CD4-positive, alpha-beta memory T cell (primary cell): ENCODE results near the gene SIT1. TPM values are rescaled to one million over a fixed set of nuclear protein-coding genes. Genes with fewer than 3 reads are reported as not detected.
A peak's percentile ranks its signal among the peaks of the same experiment; 100 is the strongest.

Source experiments
- CTCF ChIA-PET: fragments of 350-600 bp; sonication (Branson Sonifier 250); formaldehyde crosslinking; loops from one replicate; lab custom pipeline; 2021; ENCODE audit warnings: inconsistent platforms; ENCODE audit not compliant: partially characterized antibody; lab: Charles Lee
- POLR2A ChIA-PET: fragments of 350-600 bp; sonication (Branson Sonifier 250); formaldehyde crosslinking; loops from one replicate; lab custom pipeline; 2021; ENCODE audit not compliant: partially characterized antibody; lab: Charles Lee
- DNase-seq, 5 donors: peaks; one replicate each; pipeline versions ENCODE4 v3.0.0 to v3.0.0-alpha.2; 2020 to 2022; ENCODE audit warnings: mixed read lengths in 1 of 5
- H3K27ac ChIP-seq: one replicate; pipeline ENCODE4 v1.7.0; 2013; ENCODE audit warnings: low read depth, low read length
- H3K27me3 ChIP-seq: 2 replicates; pipeline ENCODE4 v1.7.0; 2013; ENCODE audit warnings: mild to moderate bottlenecking, low read length, moderate library complexity; ENCODE audit not compliant: insufficient read depth
- H3K36me3 ChIP-seq: 2 replicates; pipeline ENCODE4 v1.7.0; 2013; ENCODE audit warnings: mild to moderate bottlenecking, low read length, moderate library complexity; ENCODE audit not compliant: insufficient read depth
- H3K4me1 ChIP-seq: 2 replicates; pipeline ENCODE4 v1.7.0; 2013; ENCODE audit warnings: mild to moderate bottlenecking, low read length, moderate library complexity; ENCODE audit not compliant: insufficient read depth
- H3K4me3 ChIP-seq, 2 donors: one replicate each; pipeline ENCODE4 v1.7.0; 2013; ENCODE audit warnings: low read length in 2 of 2, mild to moderate bottlenecking in 1 of 2
- H3K9me3 ChIP-seq, 2 donors: one replicate each; pipeline ENCODE4 v1.7.0; 2013; ENCODE audit warnings: low read length in 2 of 2, control low read depth in 1 of 2; ENCODE audit not compliant: control insufficient read depth in 1 of 2
- H3K27ac Mint-ChIP-seq, 7 donors: one replicate each; pipeline ENCODE4 v1.8.0; 2020 to 2021; ENCODE audit warnings: mixed read lengths in 7 of 7, mild to moderate bottlenecking in 6 of 7, inconsistent platforms in 3 of 7, moderate library complexity in 3 of 7
- H3K27me3 Mint-ChIP-seq, 2 donors: one replicate each; pipeline ENCODE4 v1.8.0; 2020 to 2021; ENCODE audit warnings: mixed read lengths in 2 of 2
- H3K36me3 Mint-ChIP-seq, 2 donors: one replicate each; pipeline ENCODE4 v1.8.0; 2020 to 2021; ENCODE audit warnings: mixed read lengths in 2 of 2, inconsistent platforms in 1 of 2, mild to moderate bottlenecking in 1 of 2
- H3K4me1 Mint-ChIP-seq, 4 donors: one replicate each; pipeline ENCODE4 v1.8.0; 2020 to 2021; ENCODE audit warnings: mixed read lengths in 4 of 4, mild to moderate bottlenecking in 1 of 4
- H3K4me3 Mint-ChIP-seq, 8 donors: one replicate each; pipeline ENCODE4 v1.8.0; 2020 to 2021; ENCODE audit warnings: mixed read lengths in 8 of 8, mild to moderate bottlenecking in 7 of 8, moderate library complexity in 6 of 8, inconsistent platforms in 3 of 8
- H3K9me3 Mint-ChIP-seq, 8 donors: one replicate each; pipeline ENCODE4 v1.8.0; 2020 to 2021; ENCODE audit warnings: mixed read lengths in 8 of 8, mild to moderate bottlenecking in 5 of 8, inconsistent platforms in 3 of 8, moderate library complexity in 1 of 8
- intact Hi-C: fragments of 100-400 bp; cut with micrococcal nuclease; formaldehyde crosslinking; loops from one replicate; pipeline ENCODE4 v1.15.1; 2023
- polyA plus RNA-seq, 2 donors: library from polyadenylated mRNA; unstranded; fragments of 300-500 nt; fragmentation: Illumina TruSeq; gene quantifications; one replicate each; pipeline ENCODE4 v1.2.3, GENCODE V29; 2021
- total RNA-seq, 2 experiments: library from RNA; stranded (reverse); gene quantifications; one replicate each; pipeline ENCODE4 v1.2.3, GENCODE V29; 2021

The SIT1 gene
- total and polyA plus RNA-seq, 4 experiments from 2014 or later: 68.7 to 231 (median 117) TPM

DNA sequence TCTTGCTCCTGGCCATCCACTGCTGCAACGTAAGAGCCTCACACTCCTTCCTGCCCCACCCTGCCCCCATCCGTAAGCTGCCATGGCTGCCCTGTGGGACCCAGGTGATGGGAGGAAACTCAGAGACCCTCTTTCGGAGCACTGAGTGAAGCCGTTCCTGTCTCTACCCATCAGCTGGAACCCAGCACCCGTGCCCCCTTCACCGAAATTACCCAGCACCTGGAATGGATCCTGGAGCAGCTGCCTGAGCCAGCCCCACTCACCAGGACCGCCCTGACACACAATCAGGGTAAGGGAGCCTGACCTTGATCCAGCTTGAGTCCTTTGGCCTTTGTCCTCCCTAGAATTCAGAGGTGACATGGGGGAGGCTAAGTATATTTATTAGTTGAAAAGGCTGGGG, 42.5 kb downstream of the SIT1 start:
- DNase-seq: peak in 1 of 5 donors; percentile 46
- Mint-ChIP-seq H3K4me1 (peaks cover 27 to 51% (median 34%) of the 10 kb centered on the region in 4 donors), H3K4me3 (no peak overlapping the region), H3K27me3 (no peaks in the 10 kb centered on the region), H3K36me3 (peaks cover 15 to 32% of the 10 kb centered on the region in 2 donors), H3K9me3 (no peaks in the 10 kb centered on the region), H3K27ac (no peak overlapping the region)
- Histone ChIP-seq H3K27me3 (no peaks in the 10 kb centered on the region), H3K4me1 (peaks cover 33% of the 10 kb centered on the region), H3K27ac (no peak overlapping the region), H3K4me3 (no peak overlapping the region), H3K36me3 (peaks cover 17% of the 10 kb centered on the region), H3K9me3 (no peaks in the 10 kb centered on the region)
- ChIA-PET CTCF (interaction anchor here (0.5 to 2.2 kb wide), 11 partner anchors 9 to 962 kb away, joined by 3 to 10 read pairs (median 3); partner anchors contain the start of gene ARHGEF39), POLR2A (interaction anchor here (0.8 to 1.7 kb wide), 4 partner anchors 11 to 124 kb away, joined by 3 to 9 read pairs (median 6); partner anchors contain the start of genes CCDC107, CREB3, RMRP and TLN1)
- intact Hi-C loops: no loop called here

DNA sequence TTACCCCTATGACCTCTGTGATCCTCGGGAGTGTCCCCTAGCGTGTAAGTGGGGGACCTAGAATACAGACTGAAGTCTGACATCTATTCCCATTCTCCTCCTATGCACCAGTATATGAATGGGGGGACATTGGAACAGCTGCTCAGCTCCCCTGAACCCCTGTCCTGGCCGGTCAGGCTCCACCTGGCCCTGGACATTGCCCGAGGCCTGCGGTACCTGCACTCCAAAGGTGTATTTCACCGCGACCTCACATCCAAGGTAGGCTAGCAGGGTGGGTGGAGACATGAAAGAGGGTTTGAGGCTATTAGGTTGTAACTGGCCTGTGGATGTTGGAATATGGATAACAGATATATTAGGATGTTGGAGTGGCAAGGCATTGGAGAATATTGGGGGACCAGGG, 44.0 kb downstream of the SIT1 start:
- Histone ChIP-seq H3K36me3 (peaks cover 17% of the 10 kb centered on the region), H3K27ac (no peak overlapping the region), H3K27me3 (no peaks in the 10 kb centered on the region), H3K4me3 (no peak overlapping the region), H3K4me1 (peaks cover 37% of the 10 kb centered on the region), H3K9me3 (no peaks in the 10 kb centered on the region)
- ChIA-PET POLR2A (interaction anchor here (0.9 to 4.5 kb wide), 5 partner anchors 10 to 504 kb away, joined by 4 to 71 read pairs (median 43); partner anchors contain the start of genes ARHGEF39, CCDC107, CD72 and CREB3), CTCF (interaction anchor here (1.1 to 4.4 kb wide), 6 partner anchors 9 to 129 kb away, joined by 3 to 45 read pairs (median 14); partner anchors contain the start of genes ARHGEF39, CCDC107 and RMRP)
- H3K36me3 Mint-ChIP-seq: peaks cover 15 to 32% of the 10 kb centered on the region in 2 donors
- peaks cover 29 to 60% (median 39%) of the 10 kb centered on the region in 4 donors for H3K4me1 Mint-ChIP-seq
- peak overlapping the region in 4 of 7 donors; percentile 37 to 75 (median 54) for H3K27ac Mint-ChIP-seq
- peak overlapping the region in 7 of 8 donors; percentile 3 to 68 (median 46) for H3K4me3 Mint-ChIP-seq
- intact Hi-C loops: no loop called here
- DNase-seq: no peak
- no peaks in the 10 kb centered on the region for H3K9me3 Mint-ChIP-seq
- no peaks in the 10 kb centered on the region for H3K27me3 Mint-ChIP-seq

GRCh38 chr9:35606138-35606504, 44.6 kb downstream of the SIT1 start:
- Mint-ChIP-seq H3K27me3 (no peaks in the 10 kb centered on the region), H3K4me3 (peak overlapping the region; percentile 80 to 87 (median 84)), H3K9me3 (no peaks in the 10 kb centered on the region), H3K4me1 (peaks cover 25 to 54% (median 34%) of the 10 kb centered on the region in 4 donors), H3K27ac (peak overlapping the region; percentile 59 to 85 (median 79)), H3K36me3 (peaks cover 15 to 29% of the 10 kb centered on the region in 2 donors)
- Histone ChIP-seq H3K4me1 (peaks cover 37% of the 10 kb centered on the region), H3K9me3 (no peaks in the 10 kb centered on the region), H3K27me3 (no peaks in the 10 kb centered on the region), H3K4me3 (peak overlapping the region in 1 of 2 donors; percentile 43), H3K27ac (peak overlapping the region; percentile 61), H3K36me3 (peaks cover 17% of the 10 kb centered on the region)
- intact Hi-C loops: no loop called here
- ChIA-PET CTCF (interaction anchor here (0.7 to 4.4 kb wide), 10 partner anchors 9 to 150 kb away, joined by 3 to 45 read pairs (median 4); partner anchors contain the start of genes ARHGEF39, CCDC107 and RMRP), POLR2A (interaction anchor here (0.9 to 4.5 kb wide), 10 partner anchors 11 to 503 kb away, joined by 3 to 71 read pairs (median 6); partner anchors contain the start of genes ARHGEF39, CCDC107, CD72 and CREB3)
- no peak for DNase-seq

DNA sequence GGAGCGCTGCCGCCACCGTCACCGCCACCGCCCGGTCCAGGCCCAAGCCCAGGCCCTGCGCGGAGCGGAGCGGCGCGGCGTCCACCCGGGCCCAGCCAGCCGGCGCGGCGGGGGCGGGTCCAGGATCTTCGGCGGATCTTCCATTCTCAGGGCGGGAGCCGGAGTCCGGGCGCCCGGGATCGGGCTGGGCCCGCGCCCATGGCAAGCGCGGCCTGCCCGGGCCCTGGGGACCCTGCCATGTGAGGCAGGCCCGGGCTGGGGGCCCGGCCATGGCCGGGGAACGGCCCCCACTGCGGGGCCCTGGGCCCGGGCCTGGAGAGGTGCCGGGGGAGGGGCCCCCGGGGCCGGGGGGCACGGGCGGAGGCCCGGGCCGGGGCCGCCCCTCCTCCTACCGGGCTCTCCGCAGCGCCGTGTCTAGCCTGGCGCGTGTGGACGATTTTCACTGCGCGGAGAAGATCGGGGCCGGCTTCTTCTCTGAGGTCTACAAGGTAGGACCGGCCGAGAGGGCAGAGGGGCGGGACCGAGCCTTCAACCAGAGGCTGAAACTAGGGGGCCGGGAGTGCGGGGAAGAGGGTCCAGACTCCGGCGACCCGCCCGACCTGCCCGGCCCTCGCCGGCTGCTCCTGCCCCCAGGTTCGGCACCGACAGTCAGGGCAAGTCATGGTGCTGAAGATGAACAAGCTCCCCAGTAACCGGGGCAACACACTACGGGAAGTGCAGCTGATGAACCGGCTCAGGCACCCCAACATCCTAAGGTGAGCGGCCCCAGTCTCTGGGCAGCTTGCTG, 45.2 kb downstream of the SIT1 start:
- Histone ChIP-seq H3K36me3 (peaks cover 17% of the 10 kb centered on the region), H3K4me3 (peak overlapping the region in 1 of 2 donors; percentile 43), H3K9me3 (no peaks in the 10 kb centered on the region), H3K4me1 (peaks cover 37% of the 10 kb centered on the region), H3K27ac (peak overlapping the region; percentile 61), H3K27me3 (no peaks in the 10 kb centered on the region)
- Mint-ChIP-seq H3K27ac (peak overlapping the region; percentile 59 to 85 (median 79)), H3K36me3 (peaks cover 15 to 27% of the 10 kb centered on the region in 2 donors), H3K4me1 (peaks cover 25 to 49% (median 32%) of the 10 kb centered on the region in 4 donors), H3K9me3 (no peaks in the 10 kb centered on the region), H3K4me3 (peak overlapping the region; percentile 80 to 87 (median 84)), H3K27me3 (no peaks in the 10 kb centered on the region)
- ChIA-PET CTCF (interaction anchor here (0.7 to 4.4 kb wide), 12 partner anchors 10 to 150 kb away, joined by 3 to 45 read pairs (median 4); partner anchors contain the start of genes ARHGEF39, CCDC107 and RMRP), POLR2A (interaction anchor here (0.9 to 4.5 kb wide), 15 partner anchors 11 to 533 kb away, joined by 3 to 71 read pairs (median 6); partner anchors contain the start of genes ARHGEF39, CCDC107, CD72 and CREB3)
- intact Hi-C loops: loop anchor here (2.0 kb wide), 1 partner anchor 277 kb away; no protein-coding TSS in a partner anchor
- DNase-seq: peak; percentile 41 to 62 (median 45)

- peak; percentile 80 to 84 (median 80) for DNase-seq
- peak within 1 kb of the TSS; percentile 75 to 84 for H3K4me3 ChIP-seq
- H3K27ac ChIP-seq: peak within 1 kb of the TSS; percentile 85
- no peaks in the 10 kb centered on the region for H3K27me3 Mint-ChIP-seq
- intact Hi-C loops: loop anchor here (1.0 to 2.0 kb wide), 13 partner anchors 9 to 958 kb away; partner anchors contain the start of genes CCDC107, CREB3, GALT and GBA2
- H3K4me3 Mint-ChIP-seq: peak within 1 kb of the TSS; percentile 95 to 100 (median 98)
- no peaks in the 10 kb centered on the region for H3K9me3 ChIP-seq
- peak within 1 kb of the TSS; percentile 96 to 100 (median 99) for H3K27ac Mint-ChIP-seq
- ChIA-PET CTCF (interaction anchor here (0.9 to 4.4 kb wide), 8 partner anchors 11 to 277 kb away, joined by 3 to 45 read pairs (median 14); partner anchors contain the start of genes CCDC107 and RMRP), POLR2A (interaction anchor here (0.6 to 4.5 kb wide), 17 partner anchors 12 to 532 kb away, joined by 3 to 71 read pairs (median 6); partner anchors contain the start of genes ARHGEF39, CCDC107, CD72 and CREB3)
- peaks cover 25 to 47% (median 32%) of the 10 kb centered on the region in 4 donors for H3K4me1 Mint-ChIP-seq
- peaks cover 15 to 25% of the 10 kb centered on the region in 2 donors for H3K36me3 Mint-ChIP-seq
- H3K27me3 ChIP-seq: no peaks in the 10 kb centered on the region
- H3K4me1 ChIP-seq: peaks cover 37% of the 10 kb centered on the region
- H3K9me3 Mint-ChIP-seq: no peaks in the 10 kb centered on the region
- H3K36me3 ChIP-seq: peaks cover 17% of the 10 kb centered on the region
These were observed 46.0 kb downstream of the SIT1 start, which contains the start of gene TESK1 for GRCh38 chr9:35604578-35605350. TESK1 (plus strand) TSS chr9:35605262; CDS start chr9:35605620, 358 bp downstream.
